OCI-LY7 (cell line): ENCODE data around the gene CSH1. TPM values are rescaled to one million over a fixed set of nuclear protein-coding genes. Genes with fewer than 3 reads are reported as not detected.
"Not testable (repeated sequence)": the region's sequence is repeated elsewhere in the genome, so short reads cannot be mapped to it uniquely, and the experiment has no call there.

Experiments
- BruUV-seq: library from RNA; stranded (reverse); fragments of 400-500 nt; replicated peaks from 2 replicates; lab custom pipeline; 2021; lab: Mats Ljungman, UMichigan
- CTCF ChIA-PET: fragments of 300-600 bp; sonication (Branson Sonifier 250); formaldehyde crosslinking; loops from one replicate; lab custom pipeline; 2022; ENCODE audit warnings: antibody characterized with exemption; ENCODE audit not compliant: unreplicated experiment; lab: Charles Lee
- POLR2A ChIA-PET: fragments of 300-600 bp; sonication (Branson Sonifier 250); formaldehyde crosslinking; loops from one replicate; lab custom pipeline; 2022; ENCODE audit warnings: antibody characterized with exemption; lab: Charles Lee
- DNase-seq: peaks from one replicate; pipeline ENCODE4 v3.0.0-alpha.2; 2015; ENCODE audit warnings: low spot score
- H2AFZ ChIP-seq: fragments of 200-600 bp; sonication (generic), shearing (Covaris generic); 2 replicates; pipeline ENCODE4 v1.6.1; 2014; ENCODE audit warnings: mild to moderate bottlenecking, antibody characterized with exemption, low read length, moderate library complexity
- H3K27ac ChIP-seq: fragments of 200-600 bp; sonication (generic); 2 replicates; pipeline ENCODE4 v1.5.1; 2014; ENCODE audit warnings: mixed run types, low read depth, mild to moderate bottlenecking, moderate library complexity, low read length, inconsistent platforms; ENCODE audit not compliant: poor library complexity, severe bottlenecking
- H3K36me3 ChIP-seq: fragments of 200-600 bp; sonication (generic); 2 replicates; pipeline ENCODE4 v1.6.1; 2014; ENCODE audit warnings: mild to moderate bottlenecking, antibody characterized with exemption, low read length, moderate library complexity, mixed read lengths; ENCODE audit not compliant: insufficient read depth
- H3K4me1 ChIP-seq: fragments of 200-600 bp; sonication (generic); 2 replicates; pipeline ENCODE4 v1.5.1; 2014; ENCODE audit warnings: mild to moderate bottlenecking, low read length; ENCODE audit not compliant: insufficient read depth, poor library complexity, severe bottlenecking
- H3K4me2 ChIP-seq: fragments of 200-600 bp; sonication (generic); 2 replicates; pipeline ENCODE4 v1.6.1; 2014; ENCODE audit warnings: mild to moderate bottlenecking, low read length
- H3K4me3 ChIP-seq: fragments of 200-600 bp; sonication (generic); 2 replicates; pipeline ENCODE4 v1.5.1; 2014; ENCODE audit warnings: mild to moderate bottlenecking, low read depth, low read length; ENCODE audit not compliant: poor library complexity, severe bottlenecking
- H3K79me2 ChIP-seq: fragments of 200-600 bp; sonication (generic); 2 replicates; pipeline ENCODE4 v1.6.1; 2016; ENCODE audit warnings: low read depth, mild to moderate bottlenecking, low read length, moderate library complexity, mixed read lengths; ENCODE audit not compliant: insufficient read depth
- H3K9me2 ChIP-seq: fragments of 200-600 bp; sonication (generic); 2 replicates; pipeline ENCODE4 v1.6.1; 2016; ENCODE audit warnings: mild to moderate bottlenecking, low read length, mixed read lengths; ENCODE audit not compliant: insufficient read depth
- H3K9me3 ChIP-seq: fragments of 200-600 bp; sonication (generic); 2 replicates; pipeline ENCODE4 v1.6.1; 2014; ENCODE audit warnings: mild to moderate bottlenecking, mixed run types, low read length, mixed read lengths
- H4K20me1 ChIP-seq: fragments of 200-600 bp; sonication (generic); 2 replicates; pipeline ENCODE4 v1.6.1; 2014; ENCODE audit warnings: mild to moderate bottlenecking, antibody characterized with exemption, low read length, moderate library complexity, mixed read lengths; ENCODE audit not compliant: insufficient read depth
- EZH2phosphoT487 ChIP-seq: fragments of 200-600 bp; sonication (generic); IDR thresholded peaks from 2 replicates; pipeline ENCODE4 v1.6.1; 2018; ENCODE audit warnings: low read depth, borderline replicate concordance, mild to moderate bottlenecking, mixed run types, antibody characterized with exemption, low read length, moderate library complexity, mixed read lengths
- intact Hi-C: fragments of 100-400 bp; cut with micrococcal nuclease; formaldehyde crosslinking; loops from one replicate; pipeline ENCODE4 v1.10.0; 2022; ENCODE audit not compliant: unreplicated experiment
- total RNA-seq, 2 experiments: library from RNA; depleted of rRNA in 1 of 2; stranded (reverse); fragments of >200 nt in 1 of 2; shearing (Covaris generic) in 1 of 2; gene quantifications; 2 replicates each; pipeline ENCODE4 v1.2.3, GENCODE V29; 2014 to 2022
- TF ChIP-seq, protein P1 (sequence below): fragments of 200-600 bp; sonication (generic); conservative IDR thresholded peaks from 2 replicates; pipeline ENCODE4 v1.5.1; 2014; ENCODE audit warnings: mild to moderate bottlenecking, antibody characterized with exemption, low read length, moderate library complexity, mixed read lengths

The CSH1 gene
- total RNA-seq, 2 experiments from 2014 or later: not detected

DNA sequence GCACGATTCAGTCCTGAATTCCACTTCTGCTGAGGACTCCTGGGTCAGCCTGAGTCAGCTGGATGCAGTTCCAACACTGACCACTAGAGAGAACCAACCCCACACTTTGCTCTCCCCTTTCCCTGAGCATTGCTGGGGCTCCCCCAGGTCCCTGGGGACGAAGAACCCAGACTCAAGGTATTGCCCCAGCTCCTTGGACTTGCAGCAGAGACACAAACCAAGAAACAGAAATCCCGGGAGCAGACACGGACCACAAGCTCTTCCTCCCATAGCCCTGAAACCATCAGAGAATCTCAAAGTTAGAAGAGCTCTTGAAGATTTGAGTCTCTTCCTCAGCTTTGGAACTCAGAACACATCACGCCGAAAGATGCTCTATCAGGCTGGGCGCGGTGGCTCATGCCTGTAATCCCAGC, 22.9 kb upstream of the CSH1 start:
- Histone ChIP-seq H4K20me1 (no peaks in the 10 kb centered on the region), H3K4me2 (peak overlapping the region; percentile 68), H3K4me1 (peaks cover 71% of the 10 kb centered on the region), H3K9me3 (no peaks in the 10 kb centered on the region), H3K79me2 (no peaks in the 10 kb centered on the region), H3K27ac (peak overlapping the region; percentile 63), H3K9me2 (no peaks in the 10 kb centered on the region), H3K4me3 (peak overlapping the region; percentile 42), H2AFZ (peak overlapping the region; percentile 45; the same call in 1 of the 2 replicates), H3K36me3 (no peaks in the 10 kb centered on the region)
- no peak for TF ChIP-seq EZH2phosphoT487
- TF ChIP-seq, protein P1, sequence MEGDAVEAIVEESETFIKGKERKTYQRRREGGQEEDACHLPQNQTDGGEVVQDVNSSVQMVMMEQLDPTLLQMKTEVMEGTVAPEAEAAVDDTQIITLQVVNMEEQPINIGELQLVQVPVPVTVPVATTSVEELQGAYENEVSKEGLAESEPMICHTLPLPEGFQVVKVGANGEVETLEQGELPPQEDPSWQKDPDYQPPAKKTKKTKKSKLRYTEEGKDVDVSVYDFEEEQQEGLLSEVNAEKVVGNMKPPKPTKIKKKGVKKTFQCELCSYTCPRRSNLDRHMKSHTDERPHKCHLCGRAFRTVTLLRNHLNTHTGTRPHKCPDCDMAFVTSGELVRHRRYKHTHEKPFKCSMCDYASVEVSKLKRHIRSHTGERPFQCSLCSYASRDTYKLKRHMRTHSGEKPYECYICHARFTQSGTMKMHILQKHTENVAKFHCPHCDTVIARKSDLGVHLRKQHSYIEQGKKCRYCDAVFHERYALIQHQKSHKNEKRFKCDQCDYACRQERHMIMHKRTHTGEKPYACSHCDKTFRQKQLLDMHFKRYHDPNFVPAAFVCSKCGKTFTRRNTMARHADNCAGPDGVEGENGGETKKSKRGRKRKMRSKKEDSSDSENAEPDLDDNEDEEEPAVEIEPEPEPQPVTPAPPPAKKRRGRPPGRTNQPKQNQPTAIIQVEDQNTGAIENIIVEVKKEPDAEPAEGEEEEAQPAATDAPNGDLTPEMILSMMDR: peak; percentile 92
- intact Hi-C loops: loop anchor here (1.0 to 5.0 kb wide), 4 partner anchors 9 to 213 kb away; partner anchors contain the start of gene ERN1
- CTCF ChIA-PET: interaction anchor here (0.5 to 3.7 kb wide), 12 partner anchors 9 to 214 kb away, joined by 3 to 94 read pairs (median 6); partner anchors contain the start of gene ICAM2
- POLR2A ChIA-PET: interaction anchor here (0.6 to 4.8 kb wide), 11 partner anchors 10 to 312 kb away, joined by 3 to 52 read pairs (median 10); partner anchors contain the start of genes CD79B and ICAM2
- no TSS peak for BruUV-seq
- peak; percentile 88 for DNase-seq

DNA sequence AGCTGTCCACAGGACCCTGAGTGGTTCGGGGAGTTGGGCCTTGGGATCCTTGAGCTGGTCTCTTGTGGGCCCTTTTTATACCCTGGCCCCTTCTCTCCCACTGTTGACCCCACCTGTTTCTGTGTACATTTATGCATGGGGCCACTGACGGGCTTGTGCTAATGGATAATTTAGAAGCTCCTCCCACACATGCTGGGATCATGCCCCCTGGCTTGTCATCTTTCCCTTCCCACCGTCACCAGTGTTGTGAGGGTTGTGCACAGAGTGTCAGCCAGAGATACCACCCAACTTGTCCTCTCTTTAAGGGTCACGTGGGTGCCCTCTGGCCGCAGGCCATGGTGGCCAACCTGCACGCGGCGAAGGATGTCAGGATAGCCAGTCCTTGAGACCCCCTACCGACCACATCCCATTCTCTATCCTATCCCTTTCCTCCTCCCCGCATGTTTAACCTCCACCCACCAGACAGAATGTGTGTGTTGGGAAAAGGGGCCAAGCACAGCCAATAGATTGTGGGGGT, 22.5 kb upstream of the CSH1 start, which contains the start of gene GH1:
GH1 (minus strand) TSS at position 51 of the 517 bp plus-strand sequence. CDS start 63 bp downstream, outside the sequence.
- peak within 1 kb of the TSS; percentile 68 for H3K4me2 ChIP-seq
- DNase-seq, H3K36me3 ChIP-seq, BruUV-seq, H3K9me2 ChIP-seq, H4K20me1 ChIP-seq, H3K9me3 ChIP-seq, H3K79me2 ChIP-seq: not testable (repeated sequence)
- peaks cover 66% of the 10 kb centered on the region for H3K4me1 ChIP-seq
- peak within 1 kb of the TSS; percentile 45; the same call in 1 of the 2 replicates for H2AFZ ChIP-seq
- peak within 1 kb of the TSS; percentile 63 for H3K27ac ChIP-seq
- CTCF ChIA-PET: interaction anchor here (0.9 to 3.7 kb wide), 8 partner anchors 9 to 101 kb away, joined by 3 to 94 read pairs (median 6); partner anchors contain the start of gene ICAM2
- H3K4me3 ChIP-seq: peak within 1 kb of the TSS; percentile 42
- POLR2A ChIA-PET: interaction anchor here (0.6 to 4.8 kb wide), 7 partner anchors 10 to 102 kb away, joined by 3 to 52 read pairs (median 12); partner anchors contain the start of genes CD79B and ICAM2
- intact Hi-C loops: loop anchor here (1.0 to 5.0 kb wide), 4 partner anchors 9 to 213 kb away; partner anchors contain the start of gene ERN1

DNA sequence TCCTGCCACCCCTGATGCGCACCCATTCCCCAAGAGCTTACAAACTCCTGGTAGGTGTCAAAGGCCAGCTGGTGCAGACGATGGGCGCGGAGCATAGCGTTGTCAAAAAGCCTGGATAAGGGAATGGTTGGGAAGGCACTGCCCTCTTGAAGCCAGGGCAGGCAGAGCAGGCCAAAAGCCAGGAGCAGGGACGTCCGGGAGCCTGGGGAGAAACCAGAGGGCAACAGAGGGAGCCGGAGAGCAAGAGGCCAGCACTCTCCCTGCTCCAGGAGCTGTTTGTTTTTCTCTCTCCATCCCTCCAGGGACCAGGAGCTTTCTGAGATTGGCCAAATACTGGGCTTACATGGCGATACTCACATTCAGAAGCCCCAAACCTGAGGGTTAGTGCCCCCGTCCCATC, 21.9 kb upstream of the CSH1 start:
- Histone ChIP-seq H3K4me3 (no peak overlapping the region), H3K36me3 (no peaks in the 10 kb centered on the region), H3K27ac (no peak overlapping the region), H3K4me2 (no peak overlapping the region), H4K20me1 (no peaks in the 10 kb centered on the region), H3K79me2 (no peaks in the 10 kb centered on the region), H3K4me1 (peaks cover 60% of the 10 kb centered on the region), H3K9me3 (no peaks in the 10 kb centered on the region), H2AFZ (no peak overlapping the region), H3K9me2 (no peaks in the 10 kb centered on the region)
- BruUV-seq: no TSS peak
- intact Hi-C loops: loop anchor here (5.0 kb wide), 1 partner anchor 214 kb away; the partner anchor contains the start of gene ERN1
- ChIA-PET CTCF (interaction anchor here (0.6 to 3.7 kb wide), 5 partner anchors 13 to 213 kb away, joined by 3 to 94 read pairs (median 17); no protein-coding TSS in a partner anchor), POLR2A (interaction anchor here (4.8 kb wide), 1 partner anchor 28 kb away, joined by 52 read pairs; no protein-coding TSS in a partner anchor)
- no peak for DNase-seq
- no peak for TF ChIP-seq EZH2phosphoT487
- TF ChIP-seq, protein P1: no peak
